ENCODE measurements around the gene CPT1B. TPM values are rescaled to one million over a fixed set of nuclear protein-coding genes. Genes with fewer than 3 reads are reported as not detected.

CPT1B gene
- total RNA-seq, 4 donors from 2014 or later, result 9.7 to 38.7 (median 14.9) TPM

GRCh38 chr22:50597097-50597496 lies 18.9 kb upstream of the CPT1B start:
- intact Hi-C loops (cut with DNase I), result no loop called here
- 90 to 96% methylated on average over 5 of the region's 5 CpGs for WGBS, 2 donors
- peaks cover 0 to 10% of the 10 kb centered on the region in 2 donors for H3K4me1 ChIP-seq
- TF ChIP-seq POLR2A (IDR thresholded peaks at IDR 0.05) (no peak), CTCF (IDR thresholded peaks at IDR 0.05) (no peak)
- DNase-seq, result no peak
- no peaks in the 10 kb centered on the region for H3K36me3 ChIP-seq
- no peaks in the 10 kb centered on the region for H3K27me3 ChIP-seq
- H3K9me3 ChIP-seq, result no peaks in the 10 kb centered on the region
- no peak overlapping the region for H3K4me3 ChIP-seq (replicated peaks in 1 of 3)
- H3K27ac ChIP-seq, result no peak overlapping the region

- Histone ChIP-seq H3K36me3 (no peaks in the 10 kb centered on the region), H3K9me3 (no peaks in the 10 kb centered on the region), H3K4me3 (replicated peaks in 1 of 3) (no peak overlapping the region), H3K27ac (no peak overlapping the region), H3K4me1 (peaks cover 0 to 5% of the 10 kb centered on the region in 2 donors), H3K27me3 (no peaks in the 10 kb centered on the region)
- 90 to 91% methylated on average over 3 of the region's 3 CpGs for WGBS, 2 donors
- DNase-seq, result no peak
- TF ChIP-seq POLR2A (IDR thresholded peaks at IDR 0.05) (no peak), CTCF (IDR thresholded peaks at IDR 0.05) (no peak)
- intact Hi-C loops (cut with DNase I), result no loop called here
Measured at GRCh38 chr22:50595189-50595588, 17.0 kb upstream of the CPT1B start.

DNA sequence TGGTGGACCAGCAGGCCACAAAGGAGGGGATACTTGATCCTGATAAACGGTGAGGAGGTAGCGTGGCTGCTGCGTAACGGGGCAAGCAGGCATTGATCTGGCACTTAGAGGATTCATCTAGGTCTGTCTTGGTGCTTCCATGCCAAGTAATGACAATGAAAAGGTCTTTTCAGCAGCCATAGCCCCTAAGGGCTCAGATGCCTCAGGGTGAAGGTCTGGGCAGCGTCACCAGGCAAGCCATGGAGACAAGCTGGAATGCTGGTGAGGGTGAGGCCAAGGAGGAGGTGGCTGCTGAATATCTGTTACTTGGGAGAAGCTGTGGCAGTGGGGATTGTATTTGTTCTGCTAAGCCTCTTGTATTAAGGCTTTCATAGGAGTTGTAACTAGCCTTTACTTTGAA lies 9.2 kb upstream of the CPT1B start:
- H3K4me3 ChIP-seq (replicated peaks in 1 of 3), result no peak overlapping the region
- no peaks in the 10 kb centered on the region for H3K9me3 ChIP-seq
- peaks cover 0 to 6% of the 10 kb centered on the region in 2 donors for H3K4me1 ChIP-seq
- intact Hi-C loops (cut with DNase I), result no loop called here
- no peak overlapping the region for H3K27ac ChIP-seq
- 97 to 98% methylated on average over 5 of the region's 5 CpGs for WGBS, 2 donors
- no peaks in the 10 kb centered on the region for H3K27me3 ChIP-seq
- TF ChIP-seq CTCF (IDR thresholded peaks at IDR 0.05) (no peak), POLR2A (IDR thresholded peaks at IDR 0.05) (no peak)
- no peak for DNase-seq
- H3K36me3 ChIP-seq, result no peaks in the 10 kb centered on the region

- no peaks in the 10 kb centered on the region for H3K36me3 ChIP-seq
- H3K27ac ChIP-seq, result no peak overlapping the region
- no peak overlapping the region for H3K4me3 ChIP-seq (replicated peaks in 1 of 3)
- H3K9me3 ChIP-seq, result no peaks in the 10 kb centered on the region
- TF ChIP-seq CTCF (IDR thresholded peaks at IDR 0.05) (no peak), POLR2A (IDR thresholded peaks at IDR 0.05) (no peak)
- H3K4me1 ChIP-seq, result peaks cover 5 to 13% of the 10 kb centered on the region in 2 donors
- no peaks in the 10 kb centered on the region for H3K27me3 ChIP-seq
- no peak for DNase-seq
- WGBS, 2 donors, result 70 to 85% methylated on average over 5 of the region's 5 CpGs
- intact Hi-C loops (cut with DNase I), result no loop called here
Measured at GRCh38 chr22:50586416-50586815, 8.2 kb upstream of the CPT1B start.

GRCh38 chr22:50585781-50586180 lies 7.6 kb upstream of the CPT1B start:
- H3K4me3 ChIP-seq (replicated peaks in 1 of 3), result no peak overlapping the region
- TF ChIP-seq POLR2A (IDR thresholded peaks at IDR 0.05) (no peak), CTCF (IDR thresholded peaks at IDR 0.05) (no peak)
- H3K27ac ChIP-seq, result no peak overlapping the region
- WGBS, 2 donors, result 91 to 97% methylated on average over 7 to 8 of the region's 8 CpGs
- DNase-seq, result no peak
- intact Hi-C loops (cut with DNase I), result no loop called here
- H3K36me3 ChIP-seq, result no peaks in the 10 kb centered on the region
- no peaks in the 10 kb centered on the region for H3K27me3 ChIP-seq
- H3K4me1 ChIP-seq, result peaks cover 11 to 19% of the 10 kb centered on the region in 2 donors
- no peaks in the 10 kb centered on the region for H3K9me3 ChIP-seq

All from thyroid gland (tissue), 4 donors.